CD14-positive monocyte (primary cell): ENCODE results near the gene TPSG1. TPM values are rescaled to one million over a fixed set of nuclear protein-coding genes. Genes with fewer than 3 reads are reported as not detected.
A peak's percentile ranks its signal among the peaks of the same experiment; 100 is the strongest.

ENCODE experiments used
- DNase-seq, 3 donors: peaks; one replicate each; pipeline ENCODE4 v3.0.0-alpha.2; 2011 to 2022
- H2AFZ ChIP-seq: 2 replicates; pipeline ENCODE4 v1.6.0; 2012; ENCODE audit warnings: mild to moderate bottlenecking, low read depth, low read length, inconsistent platforms; ENCODE audit not compliant: insufficient read depth, poor library complexity, severe bottlenecking
- H3K27ac ChIP-seq, 2 donors: 1 replicate in 1 of 2; 2 replicates in 1 of 2; pipeline ENCODE4 v1.5.1; 2012 to 2013; ENCODE audit warnings: low read length in 2 of 2, control low read depth in 1 of 2, inconsistent platforms in 1 of 2, low read depth in 1 of 2, mild to moderate bottlenecking in 1 of 2
- H3K27me3 ChIP-seq, 2 donors: one replicate each; pipeline versions ENCODE4 v1.6.0 to v1.6.1; 2011 to 2013; ENCODE audit warnings: low read length in 2 of 2; ENCODE audit not compliant: control insufficient read depth in 2 of 2, insufficient read depth in 2 of 2
- H3K36me3 ChIP-seq, 2 donors: replicated peaks in 1 of 2; 1 replicate in 1 of 2; 2 replicates in 1 of 2; pipeline versions ENCODE4 v1.5.1 to v1.6.1; 2012 to 2013; ENCODE audit warnings: low read length in 2 of 2, control low read depth in 1 of 2, inconsistent platforms in 1 of 2, mild to moderate bottlenecking in 1 of 2; ENCODE audit not compliant: insufficient read depth in 2 of 2, control insufficient read depth in 1 of 2
- H3K4me1 ChIP-seq, 2 donors: 1 replicate in 1 of 2; 2 replicates in 1 of 2; pipeline versions ENCODE4 v1.5.1 to v1.6.1; 2012 to 2013; ENCODE audit warnings: low read length in 2 of 2, control low read depth in 1 of 2, inconsistent platforms in 1 of 2, mild to moderate bottlenecking in 1 of 2, moderate library complexity in 1 of 2; ENCODE audit not compliant: insufficient read depth in 2 of 2, control insufficient read depth in 1 of 2
- H3K4me2 ChIP-seq: replicated peaks from 2 replicates; pipeline ENCODE3; 2012; ENCODE audit warnings: low read length, moderate library complexity, mild to moderate bottlenecking; ENCODE audit not compliant: poor library complexity, severe bottlenecking; ENCODE audit errors: extremely low read depth
- H3K4me3 ChIP-seq, 3 experiments: fragments of 200-600 bp in 1 of 3; sonication (generic) in 1 of 3; replicated peaks in 1 of 3; 1 replicate in 2 of 3; 2 replicates in 1 of 3; pipeline ENCODE4 v1.5.1; 2011 to 2013; ENCODE audit warnings: low read length in 3 of 3, mild to moderate bottlenecking in 3 of 3, control low read depth in 2 of 3, low read depth in 2 of 3, inconsistent platforms in 1 of 3, moderate library complexity in 1 of 3
- H3K79me2 ChIP-seq: 2 replicates; pipeline ENCODE4 v1.6.0; 2012; ENCODE audit warnings: mild to moderate bottlenecking, control low read depth, inconsistent platforms, low read length, moderate library complexity; ENCODE audit not compliant: insufficient read depth
- H3K9ac ChIP-seq: 2 replicates; pipeline ENCODE4 v1.6.0; 2017; ENCODE audit warnings: low read length, mild to moderate bottlenecking; ENCODE audit not compliant: insufficient read depth, poor library complexity, severe bottlenecking
- H3K9me3 ChIP-seq, 2 donors: replicated peaks in 1 of 2; 1 replicate in 1 of 2; 2 replicates in 1 of 2; pipeline versions ENCODE4 v1.5.1 to v1.6.1; 2012 to 2013; ENCODE audit warnings: low read length in 2 of 2, control low read depth in 1 of 2; ENCODE audit not compliant: control insufficient read depth in 1 of 2, insufficient read depth in 1 of 2
- H4K20me1 ChIP-seq: 2 replicates; pipeline ENCODE4 v1.6.0; 2012; ENCODE audit warnings: mild to moderate bottlenecking, low read length, control low read depth, moderate library complexity; ENCODE audit not compliant: insufficient read depth
- H3K27ac Mint-ChIP-seq, 7 donors: one replicate each; pipeline ENCODE4 v1.8.0; 2020; ENCODE audit warnings: mild to moderate bottlenecking in 7 of 7, mixed read lengths in 7 of 7, moderate library complexity in 6 of 7, inconsistent platforms in 2 of 7
- H3K27me3 Mint-ChIP-seq, 3 donors: one replicate each; pipeline ENCODE4 v1.8.0; 2021 to 2022; ENCODE audit warnings: low read depth in 3 of 3, mild to moderate bottlenecking in 3 of 3, mixed read lengths in 3 of 3, moderate library complexity in 3 of 3, inconsistent platforms in 1 of 3
- H3K36me3 Mint-ChIP-seq, 2 donors: one replicate each; pipeline ENCODE4 v1.8.0; 2020; ENCODE audit warnings: mixed read lengths in 2 of 2, inconsistent platforms in 1 of 2, mild to moderate bottlenecking in 1 of 2
- H3K4me1 Mint-ChIP-seq: one replicate; pipeline ENCODE4 v1.8.0; 2020; ENCODE audit warnings: mild to moderate bottlenecking, mixed read lengths
- H3K4me3 Mint-ChIP-seq, 2 donors: one replicate each; pipeline ENCODE4 v1.8.0; 2020; ENCODE audit warnings: mild to moderate bottlenecking in 2 of 2, mixed read lengths in 2 of 2, moderate library complexity in 1 of 2
- H3K9me3 Mint-ChIP-seq, 7 donors: one replicate each; pipeline ENCODE4 v1.8.0; 2020 to 2022; ENCODE audit warnings: mixed read lengths in 7 of 7, mild to moderate bottlenecking in 6 of 7, moderate library complexity in 6 of 7, inconsistent platforms in 2 of 7
- WGBS: methylation state at CpG from one replicate; pipeline ENCODE4 v1.1.5; 2013; ENCODE audit warnings: missing lambda C conversion rate; ENCODE audit not compliant: insufficient coverage; 5-methylcytosine and 5-hydroxymethylcytosine counted together
- intact Hi-C, 2 donors: fragments of 100-400 bp; cut with micrococcal nuclease; formaldehyde crosslinking; loops; one replicate each; pipeline versions ENCODE4 v1.15.0 to v1.15.1; 2023
- polyA plus RNA-seq, 3 donors: library from polyadenylated mRNA; depleted of rRNA in 1 of 3; unstranded in 2 of 3; stranded (reverse) in 1 of 3; fragments of 300-500 nt in 2 of 3; fragments of >200 nt in 1 of 3; fragmentation: Illumina TruSeq in 2 of 3; gene quantifications; 1 replicate in 2 of 3; 2 replicates in 1 of 3; pipeline ENCODE4 v1.2.3, GENCODE V29; 2012 to 2021
- TF ChIP-seq, protein P1 (sequence below): fragments of 200-600 bp; IDR thresholded peaks from one replicate; pipeline ENCODE4 v1.8.0; 2022; ENCODE audit warnings: antibody characterized with exemption, mild to moderate bottlenecking

TPSG1 gene
- polyA plus RNA-seq, 3 donors, result not detected

- TF ChIP-seq, protein P1, sequence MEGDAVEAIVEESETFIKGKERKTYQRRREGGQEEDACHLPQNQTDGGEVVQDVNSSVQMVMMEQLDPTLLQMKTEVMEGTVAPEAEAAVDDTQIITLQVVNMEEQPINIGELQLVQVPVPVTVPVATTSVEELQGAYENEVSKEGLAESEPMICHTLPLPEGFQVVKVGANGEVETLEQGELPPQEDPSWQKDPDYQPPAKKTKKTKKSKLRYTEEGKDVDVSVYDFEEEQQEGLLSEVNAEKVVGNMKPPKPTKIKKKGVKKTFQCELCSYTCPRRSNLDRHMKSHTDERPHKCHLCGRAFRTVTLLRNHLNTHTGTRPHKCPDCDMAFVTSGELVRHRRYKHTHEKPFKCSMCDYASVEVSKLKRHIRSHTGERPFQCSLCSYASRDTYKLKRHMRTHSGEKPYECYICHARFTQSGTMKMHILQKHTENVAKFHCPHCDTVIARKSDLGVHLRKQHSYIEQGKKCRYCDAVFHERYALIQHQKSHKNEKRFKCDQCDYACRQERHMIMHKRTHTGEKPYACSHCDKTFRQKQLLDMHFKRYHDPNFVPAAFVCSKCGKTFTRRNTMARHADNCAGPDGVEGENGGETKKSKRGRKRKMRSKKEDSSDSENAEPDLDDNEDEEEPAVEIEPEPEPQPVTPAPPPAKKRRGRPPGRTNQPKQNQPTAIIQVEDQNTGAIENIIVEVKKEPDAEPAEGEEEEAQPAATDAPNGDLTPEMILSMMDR, result no peak
- no peak overlapping the region for H3K4me3 Mint-ChIP-seq
- H3K36me3 Mint-ChIP-seq, result no peaks in the 10 kb centered on the region
- H3K9ac ChIP-seq, result no peak overlapping the region
- H3K4me3 ChIP-seq, result no peak overlapping the region
- no peak overlapping the region for H3K27ac Mint-ChIP-seq
- peaks cover 4% of the 10 kb centered on the region for H3K4me1 Mint-ChIP-seq
- WGBS, result 95% methylated on average over 9 of the region's 9 CpGs
- H3K9me3 Mint-ChIP-seq, result peaks cover 3 to 12% (median 6%) of the 10 kb centered on the region in 7 donors
- H3K36me3 ChIP-seq, result no peaks in the 10 kb centered on the region
- H2AFZ ChIP-seq, result no peak overlapping the region
- H3K27me3 Mint-ChIP-seq, result peaks cover 27 to 49% (median 36%) of the 10 kb centered on the region in 3 donors
- no peaks in the 10 kb centered on the region for H3K4me1 ChIP-seq
- peaks cover 0 to 41% of the 10 kb centered on the region in 2 donors for H3K27me3 ChIP-seq
- no peak overlapping the region for H3K4me2 ChIP-seq
- no peak for DNase-seq
- H3K9me3 ChIP-seq, result no peaks in the 10 kb centered on the region
- intact Hi-C loops, result loop anchor here in 1 of 2 donors (10.0 kb wide), 1 partner anchor 48 kb away; no protein-coding TSS in a partner anchor
- no peaks in the 10 kb centered on the region for H4K20me1 ChIP-seq
- H3K79me2 ChIP-seq, result no peaks in the 10 kb centered on the region
- no peak overlapping the region for H3K27ac ChIP-seq
Measured at GRCh38 chr16:1262846-1263221, 37.8 kb upstream of the TPSG1 start.

DNA sequence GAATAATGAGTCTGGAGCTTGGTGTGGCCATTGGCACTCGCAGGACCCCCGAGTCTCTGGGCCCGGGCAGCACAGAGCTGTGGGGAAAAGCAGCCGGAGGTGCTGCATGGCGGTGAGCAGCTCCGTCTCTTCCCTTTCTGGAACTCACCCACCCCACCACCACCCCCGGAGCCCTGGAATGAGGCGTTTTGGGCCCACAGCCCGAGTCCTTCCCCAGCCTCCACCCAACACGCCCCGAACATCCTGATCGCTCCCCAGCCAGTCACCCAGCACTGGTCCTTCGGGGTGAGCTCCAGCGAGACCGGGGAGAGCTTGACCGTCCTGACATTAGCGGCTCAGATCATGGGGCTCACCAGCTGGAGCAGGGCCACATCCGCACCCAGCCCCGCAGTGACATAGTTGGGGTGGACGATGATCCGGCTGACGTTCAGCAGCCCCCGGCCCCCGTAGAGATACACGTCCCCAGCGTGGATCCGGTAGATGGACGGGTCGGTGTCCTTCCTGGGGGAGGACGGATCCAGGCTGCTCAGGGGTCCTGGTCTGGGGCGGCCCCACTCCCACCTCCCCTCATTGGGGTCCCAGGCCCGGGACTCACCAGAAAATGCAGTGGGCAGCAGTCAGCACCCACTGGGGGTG, 37.3 kb upstream of the TPSG1 start:
- no peaks in the 10 kb centered on the region for H3K36me3 ChIP-seq
- no peak overlapping the region for H3K27ac ChIP-seq
- no peak overlapping the region for H3K4me3 ChIP-seq
- peak overlapping the region in 1 of 2 donors; percentile 39 for H3K4me3 Mint-ChIP-seq
- WGBS, result 90% methylated on average over 26 of the region's 32 CpGs
- H3K79me2 ChIP-seq, result no peaks in the 10 kb centered on the region
- no peaks in the 10 kb centered on the region for H3K36me3 Mint-ChIP-seq
- no peak for DNase-seq
- H3K27ac Mint-ChIP-seq, result no peak overlapping the region
- H3K4me1 Mint-ChIP-seq, result peaks cover 4% of the 10 kb centered on the region
- H3K27me3 Mint-ChIP-seq, result peaks cover 27 to 47% (median 35%) of the 10 kb centered on the region in 3 donors
- H2AFZ ChIP-seq, result no peak overlapping the region
- peaks cover 3 to 12% (median 6%) of the 10 kb centered on the region in 7 donors for H3K9me3 Mint-ChIP-seq
- H3K9me3 ChIP-seq, result no peaks in the 10 kb centered on the region
- H4K20me1 ChIP-seq, result no peaks in the 10 kb centered on the region
- intact Hi-C loops, result loop anchor here in 1 of 2 donors (10.0 kb wide), 1 partner anchor 48 kb away; no protein-coding TSS in a partner anchor
- TF ChIP-seq, protein P1, result no peak
- no peaks in the 10 kb centered on the region for H3K4me1 ChIP-seq
- no peak overlapping the region for H3K4me2 ChIP-seq
- no peak overlapping the region for H3K9ac ChIP-seq
- peaks cover 0 to 41% of the 10 kb centered on the region in 2 donors for H3K27me3 ChIP-seq
